CD4-positive, alpha-beta T cell treated with Interleukin-15 for 4 hours (primary cell): ENCODE data around the gene SP9.

ENCODE experiments used
- DNase-seq: peaks from one replicate; pipeline ENCODE4 v3.0.0-alpha.2; 2020; ENCODE audit warnings: low spot score

The SP9 gene

DNA sequence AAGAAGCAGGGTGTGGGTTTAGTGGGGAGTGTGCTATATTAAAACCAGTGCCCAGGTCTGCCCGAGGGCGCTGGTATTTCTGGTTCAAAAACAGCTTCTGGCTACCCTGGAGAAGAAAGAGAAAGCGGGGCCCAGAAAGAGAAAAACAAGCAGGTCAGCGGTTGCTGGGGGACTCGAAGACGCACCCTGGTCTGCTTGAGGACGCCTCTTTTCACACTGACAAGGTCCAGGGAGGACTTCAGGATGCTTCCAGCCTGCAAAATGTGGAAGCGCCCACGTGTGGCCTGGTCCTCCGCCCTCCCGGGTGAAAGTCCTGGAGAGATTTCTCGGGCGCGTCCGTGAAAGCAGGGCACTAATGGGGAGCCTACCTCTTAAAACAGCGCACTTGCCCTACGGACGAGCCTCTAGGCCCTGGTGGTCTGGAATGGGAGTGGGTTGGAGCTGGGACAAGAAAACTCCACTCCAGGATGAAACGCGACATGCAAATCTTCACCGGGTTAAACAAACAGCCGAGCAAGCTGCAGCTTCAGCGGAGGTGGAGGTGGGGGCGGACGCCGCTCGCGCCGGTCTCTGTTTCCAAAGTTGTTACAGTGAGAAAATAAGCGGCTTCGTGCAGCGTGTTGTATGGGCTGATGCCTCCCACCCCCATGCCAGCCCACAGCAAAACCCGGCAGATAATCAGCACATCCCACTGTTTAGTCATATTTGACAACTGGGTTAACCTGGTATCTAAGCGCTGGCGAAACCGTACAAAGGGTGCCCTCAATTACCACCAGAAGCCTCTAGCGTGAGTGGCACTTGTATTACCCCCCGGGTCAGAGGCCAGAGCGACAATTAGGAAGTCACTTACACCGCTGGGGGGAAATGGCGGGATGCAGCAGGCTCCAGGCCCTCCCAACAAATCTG lies 1.1 kb upstream of the SP9 start:
- DNase-seq = no peak

DNA sequence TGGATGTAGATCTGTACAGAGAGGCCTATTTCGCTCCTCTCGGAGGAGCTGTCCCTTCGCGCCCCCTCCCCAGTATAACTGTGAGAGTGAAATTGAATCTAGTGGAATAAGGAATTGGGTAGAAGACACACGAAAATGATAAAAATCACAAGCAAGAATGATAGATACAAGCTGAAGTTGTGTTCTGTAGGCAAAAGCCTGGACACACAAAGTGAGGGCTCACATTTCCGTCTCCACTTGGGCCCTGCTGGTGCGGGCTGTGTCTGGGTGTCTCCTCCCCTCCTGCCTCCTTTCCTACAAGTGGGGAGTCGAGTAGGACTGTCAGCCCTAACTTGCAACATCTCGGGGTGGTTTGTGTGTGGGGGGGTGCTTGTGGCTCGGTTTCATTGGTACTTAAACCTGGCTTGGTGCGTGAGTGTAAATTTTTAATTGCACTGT lies 457 bp upstream of the SP9 start:
- no peak for DNase-seq

DNA sequence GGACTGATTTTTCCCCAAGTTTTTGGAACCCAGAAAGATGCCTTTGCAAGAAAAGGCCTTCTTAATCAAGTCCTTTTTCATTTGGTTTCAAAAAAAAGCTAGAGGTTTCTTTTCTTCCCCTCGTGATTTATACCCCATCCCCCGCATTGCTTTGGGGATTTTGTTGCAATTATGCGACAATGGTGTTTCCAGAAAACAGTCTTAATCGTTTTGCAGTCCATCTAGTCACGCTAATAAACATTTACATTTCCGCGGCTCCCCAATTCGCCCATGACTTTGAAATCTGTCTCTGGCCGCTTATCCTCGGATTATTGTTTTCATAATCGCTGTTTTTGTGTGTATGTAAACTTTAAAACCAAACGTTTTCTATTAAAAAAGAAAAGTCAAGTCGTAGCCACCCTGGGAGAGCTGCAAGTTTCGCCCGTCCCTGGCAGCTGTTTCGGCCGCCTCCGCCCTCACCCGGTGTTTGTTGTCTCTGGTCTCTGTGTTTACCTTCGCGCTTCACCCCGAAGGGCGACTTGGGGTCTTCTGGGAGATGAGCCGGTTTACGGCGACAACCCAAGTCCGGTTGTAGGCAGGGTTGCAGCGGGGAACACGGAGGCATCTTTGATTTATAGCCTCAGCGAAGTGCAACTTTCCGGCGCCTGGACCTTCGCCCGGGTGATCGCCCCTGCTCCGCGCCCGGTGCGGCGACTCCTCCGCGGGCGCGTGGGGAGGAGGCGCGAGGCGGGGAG lies 667 bp downstream of the SP9 start:
- DNase-seq = no peak

DNA sequence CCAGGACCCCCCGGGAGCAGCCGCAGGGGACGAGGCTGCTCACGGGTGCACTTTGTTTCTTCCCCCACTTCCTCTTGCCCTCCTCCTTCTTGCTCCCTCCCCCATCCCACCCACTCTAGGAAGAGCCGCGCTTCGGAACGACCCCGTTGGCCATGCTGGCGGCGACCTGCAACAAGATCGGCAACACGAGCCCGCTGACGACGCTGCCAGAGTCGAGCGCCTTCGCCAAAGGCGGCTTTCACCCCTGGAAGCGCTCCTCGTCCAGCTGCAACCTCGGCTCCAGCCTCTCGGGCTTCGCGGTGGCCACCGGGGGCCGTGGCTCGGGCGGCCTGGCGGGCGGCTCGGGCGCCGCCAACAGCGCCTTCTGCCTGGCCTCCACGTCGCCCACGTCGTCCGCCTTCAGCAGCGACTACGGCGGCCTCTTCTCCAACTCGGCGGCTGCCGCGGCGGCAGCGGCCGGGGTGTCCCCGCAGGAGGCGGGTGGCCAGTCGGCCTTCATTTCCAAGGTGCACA lies 1.3 kb downstream of the SP9 start:
- DNase-seq = no peak

DNA sequence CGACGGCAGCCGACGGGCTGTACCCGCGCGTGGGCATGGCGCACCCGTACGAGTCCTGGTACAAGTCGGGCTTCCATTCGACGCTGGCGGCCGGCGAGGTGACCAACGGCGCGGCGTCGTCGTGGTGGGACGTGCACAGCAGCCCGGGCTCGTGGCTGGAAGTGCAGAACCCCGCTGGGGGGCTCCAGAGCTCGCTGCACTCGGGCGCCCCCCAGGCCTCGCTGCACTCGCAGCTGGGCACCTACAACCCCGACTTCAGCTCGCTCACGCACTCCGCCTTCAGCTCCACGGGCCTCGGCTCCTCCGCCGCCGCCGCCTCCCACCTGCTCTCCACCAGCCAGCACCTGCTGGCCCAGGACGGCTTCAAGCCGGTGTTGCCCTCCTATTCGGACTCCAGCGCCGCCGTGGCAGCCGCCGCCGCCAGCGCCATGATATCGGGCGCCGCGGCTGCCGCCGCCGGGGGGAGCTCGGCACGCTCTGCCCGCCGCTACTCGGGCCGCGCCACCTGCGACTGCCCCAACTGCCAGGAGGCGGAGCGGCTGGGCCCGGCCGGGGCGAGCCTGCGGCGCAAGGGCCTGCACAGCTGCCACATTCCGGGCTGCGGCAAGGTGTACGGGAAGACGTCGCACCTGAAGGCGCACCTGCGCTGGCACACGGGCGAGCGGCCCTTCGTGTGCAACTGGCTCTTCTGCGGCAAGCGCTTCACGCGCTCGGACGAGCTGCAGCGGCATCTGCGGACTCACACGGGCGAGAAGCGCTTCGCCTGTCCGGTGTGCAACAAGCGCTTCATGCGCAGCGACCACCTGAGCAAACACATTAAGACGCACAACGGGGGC lies 2.0 kb downstream of the SP9 start:
- DNase-seq = peak; percentile 25

DNA sequence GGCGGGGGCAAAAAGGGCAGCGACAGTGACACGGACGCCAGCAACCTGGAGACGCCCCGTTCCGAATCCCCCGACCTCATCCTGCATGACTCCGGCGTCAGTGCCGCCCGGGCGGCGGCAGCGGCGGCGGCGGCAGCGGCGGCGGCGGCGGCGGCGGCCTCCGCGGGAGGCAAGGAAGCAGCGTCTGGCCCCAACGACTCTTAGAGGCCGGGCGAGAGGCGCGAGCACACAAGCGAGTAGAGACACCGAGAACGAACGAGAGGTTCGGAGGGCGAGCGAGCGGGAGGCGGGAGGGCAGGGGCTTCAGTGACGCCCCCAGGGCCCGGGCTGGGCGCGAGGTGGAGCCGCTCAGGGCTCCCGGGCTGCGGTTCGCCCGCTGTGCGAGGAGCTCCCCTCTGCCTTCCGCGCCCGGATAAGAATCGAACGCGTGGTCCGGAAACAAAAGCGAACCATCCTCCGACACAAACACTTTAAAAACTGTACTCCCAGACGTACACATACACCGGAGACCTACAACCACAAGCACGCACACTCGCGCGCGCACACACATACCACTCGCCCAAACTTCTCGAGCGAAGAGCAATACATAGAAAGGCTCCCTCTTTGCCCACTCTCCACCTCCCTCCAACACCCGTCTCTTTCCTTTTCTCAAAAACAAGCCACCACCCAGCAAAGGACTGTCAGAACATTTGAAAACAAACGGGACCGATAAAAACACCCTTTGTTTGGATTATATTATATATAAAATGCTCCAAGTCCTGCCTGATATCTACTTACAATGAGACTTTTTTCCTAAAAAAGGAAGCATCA lies 2.8 kb downstream of the SP9 start:
- DNase-seq = no peak

DNA sequence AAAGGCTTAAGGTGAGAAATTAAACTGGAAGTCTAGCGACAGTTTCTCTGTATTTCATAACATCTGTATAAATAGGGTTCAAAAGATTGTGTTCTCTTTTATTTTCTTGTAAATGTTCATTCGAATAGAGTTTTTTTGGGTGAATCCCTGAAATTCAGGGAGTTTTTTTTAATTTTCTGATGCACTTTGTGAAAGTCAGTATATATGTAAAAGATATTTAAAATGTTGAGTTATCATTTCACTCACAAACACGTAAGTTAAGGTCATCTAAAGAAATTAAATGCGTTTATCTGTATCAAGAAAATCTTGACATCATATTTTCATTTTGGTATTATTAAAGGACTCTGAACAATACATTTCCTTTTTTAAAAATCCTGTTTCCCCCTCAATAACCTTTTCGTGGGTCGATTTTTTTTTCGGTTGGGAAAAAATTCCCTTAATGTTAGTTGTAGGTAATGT lies 3.4 kb downstream of the SP9 start:
- DNase-seq = no peak

DNA sequence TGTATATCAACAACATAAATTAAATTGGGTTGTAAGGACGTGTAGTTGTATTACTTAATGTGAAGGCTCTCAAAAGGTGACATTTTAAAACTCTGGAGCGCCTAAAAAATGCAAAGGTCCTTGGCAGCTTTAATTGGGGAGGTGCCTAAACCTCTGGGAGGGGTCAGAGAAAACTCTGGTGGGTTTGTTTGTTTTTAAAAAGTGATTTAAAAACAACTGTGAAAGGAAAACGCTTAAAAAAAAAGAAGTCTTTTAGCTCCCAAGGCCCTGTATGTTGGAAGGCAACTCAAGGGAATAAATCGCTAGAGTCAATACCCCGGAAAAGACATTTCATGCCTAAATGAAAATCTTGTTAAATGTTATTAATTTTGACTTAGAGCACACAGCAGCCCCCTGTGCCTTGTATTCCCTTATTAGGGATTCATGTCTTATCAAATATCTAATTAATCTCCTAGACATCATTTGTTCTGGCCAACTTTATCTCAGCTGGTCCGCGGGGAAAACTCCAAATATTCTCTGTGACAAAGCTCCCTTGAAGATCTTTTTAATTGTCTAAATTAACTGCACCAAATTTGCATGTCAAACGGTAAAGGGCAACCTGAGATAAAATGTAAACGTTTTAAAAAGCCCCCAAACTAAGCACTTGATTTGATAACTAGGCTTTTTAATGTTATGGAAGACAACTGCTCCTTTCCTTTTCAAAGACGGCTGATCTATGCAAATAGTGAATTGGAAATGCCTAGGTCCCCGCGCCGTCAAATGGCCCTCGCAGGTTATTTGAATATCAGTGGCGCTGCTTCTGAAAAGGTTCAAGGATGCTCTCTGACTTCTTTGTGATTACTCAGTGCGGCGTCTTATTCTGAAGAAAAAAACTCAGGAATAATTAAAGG lies 4.2 kb downstream of the SP9 start:
- DNase-seq = no peak

DNA sequence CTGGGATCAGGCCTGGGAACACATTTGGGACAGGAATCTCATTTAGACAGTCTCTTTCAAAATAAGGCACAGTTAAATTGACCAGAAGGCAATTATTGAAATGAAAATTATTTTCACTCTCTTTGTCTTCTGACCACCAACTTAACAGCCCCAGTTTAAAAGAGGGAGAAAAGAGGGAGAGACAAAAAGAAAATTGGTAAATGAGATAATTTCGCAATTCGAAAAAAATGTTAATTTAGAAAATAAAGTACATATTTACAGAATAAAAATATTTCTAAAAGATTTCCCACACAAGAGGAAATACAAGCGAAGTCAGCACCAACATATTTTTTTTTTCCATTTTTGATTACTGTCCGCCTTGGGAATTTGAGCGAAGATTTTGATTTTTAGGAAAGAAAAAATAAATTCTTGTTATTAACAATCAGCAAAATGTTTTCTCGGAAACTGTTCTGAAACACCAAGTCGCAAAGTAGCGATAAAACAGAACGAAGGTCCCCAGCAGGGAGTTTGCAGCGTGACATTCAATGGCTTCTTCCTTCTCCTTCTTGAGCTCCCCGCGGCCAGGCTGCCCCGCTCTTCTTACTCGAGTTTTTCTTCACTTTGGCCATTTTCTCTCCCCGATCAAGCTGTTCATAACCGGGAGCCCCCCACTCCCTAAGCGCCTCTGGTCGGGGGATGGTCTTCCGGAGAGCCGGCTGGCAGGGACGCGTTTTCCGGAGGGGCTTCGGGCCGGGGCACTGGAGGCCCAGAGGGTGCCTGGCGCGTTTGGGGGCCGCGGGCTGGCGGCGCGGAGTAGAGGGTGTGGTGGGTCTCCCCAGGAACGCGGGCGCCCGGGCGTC lies 5.0 kb downstream of the SP9 start:
- DNase-seq = no peak

DNA sequence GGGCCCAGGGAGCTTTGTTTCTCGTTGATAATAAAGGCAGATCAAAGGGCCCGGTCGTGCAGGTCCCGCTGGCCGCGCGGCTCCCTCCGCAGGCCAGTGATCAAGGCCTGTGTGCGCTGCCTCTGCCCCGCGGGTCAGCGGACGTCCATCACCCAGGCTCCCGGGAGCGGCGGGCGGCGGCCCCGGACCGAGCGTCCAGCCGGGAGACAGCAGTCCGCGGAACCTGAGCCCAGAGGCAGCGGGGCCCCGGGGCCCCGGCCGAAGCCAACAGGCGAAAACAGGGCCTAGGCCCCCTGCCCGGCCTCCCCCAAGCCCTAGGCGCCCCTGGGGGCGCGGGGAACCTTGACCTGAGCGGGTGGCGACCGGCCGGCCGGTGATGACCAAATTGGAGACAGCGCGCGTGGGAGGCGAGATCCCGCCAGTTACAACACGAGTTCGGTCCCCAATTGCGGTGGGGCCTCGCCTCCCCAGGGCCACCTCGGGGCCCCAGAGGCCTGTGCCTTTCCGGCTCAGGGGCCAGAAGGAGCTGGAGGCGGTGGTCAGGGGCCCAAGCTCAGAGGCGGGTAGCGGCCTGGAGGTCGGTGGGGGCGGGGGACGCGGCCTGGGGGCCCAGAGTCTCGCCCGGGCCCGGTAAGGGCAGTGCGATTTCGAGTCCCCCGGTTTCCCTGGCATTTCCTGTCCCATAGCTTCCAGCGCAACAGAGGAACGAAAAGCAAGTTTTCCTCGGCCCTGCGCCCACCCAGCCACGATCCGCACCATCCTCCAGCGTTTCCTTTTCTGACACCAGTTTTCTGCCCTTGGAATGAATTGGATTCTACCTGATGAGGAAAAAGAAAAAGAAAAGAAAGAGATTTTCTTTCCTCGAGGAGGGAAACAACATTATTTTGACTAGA lies 5.9 kb downstream of the SP9 start:
- no peak for DNase-seq

DNA sequence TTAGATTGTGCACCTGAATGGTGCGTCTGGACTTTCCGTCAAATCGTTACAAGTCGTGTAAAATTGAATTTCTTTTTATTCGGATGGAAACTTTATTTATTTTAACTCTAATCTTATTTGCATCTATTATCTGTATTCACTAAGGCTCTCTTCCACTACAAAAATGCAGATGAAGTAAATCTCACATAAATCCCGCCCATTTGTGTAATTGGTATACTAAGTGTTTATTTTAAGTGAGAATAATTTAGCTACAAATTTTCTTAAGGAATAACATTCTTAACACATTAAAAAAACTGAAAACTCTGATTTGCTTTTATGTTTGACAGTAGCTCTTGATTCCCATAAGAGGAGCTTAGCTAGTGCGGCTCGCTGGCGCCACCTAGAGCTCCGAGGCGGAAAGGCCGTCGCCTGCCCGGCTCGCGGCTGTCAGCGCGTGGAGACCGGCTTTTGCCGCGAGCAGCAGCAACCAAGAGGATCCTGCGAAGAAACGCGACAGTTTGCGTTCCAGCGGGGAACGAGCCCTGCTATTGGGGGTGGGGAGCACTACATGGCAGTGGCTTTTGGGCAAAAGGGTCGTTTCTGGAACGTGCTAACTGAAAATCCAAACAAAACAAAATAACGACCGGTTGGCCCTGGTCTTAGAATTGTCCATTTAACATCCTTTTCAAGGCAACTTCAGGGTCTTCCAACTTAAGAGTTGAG lies 6.7 kb downstream of the SP9 start:
- DNase-seq = peak; percentile 90

DNA sequence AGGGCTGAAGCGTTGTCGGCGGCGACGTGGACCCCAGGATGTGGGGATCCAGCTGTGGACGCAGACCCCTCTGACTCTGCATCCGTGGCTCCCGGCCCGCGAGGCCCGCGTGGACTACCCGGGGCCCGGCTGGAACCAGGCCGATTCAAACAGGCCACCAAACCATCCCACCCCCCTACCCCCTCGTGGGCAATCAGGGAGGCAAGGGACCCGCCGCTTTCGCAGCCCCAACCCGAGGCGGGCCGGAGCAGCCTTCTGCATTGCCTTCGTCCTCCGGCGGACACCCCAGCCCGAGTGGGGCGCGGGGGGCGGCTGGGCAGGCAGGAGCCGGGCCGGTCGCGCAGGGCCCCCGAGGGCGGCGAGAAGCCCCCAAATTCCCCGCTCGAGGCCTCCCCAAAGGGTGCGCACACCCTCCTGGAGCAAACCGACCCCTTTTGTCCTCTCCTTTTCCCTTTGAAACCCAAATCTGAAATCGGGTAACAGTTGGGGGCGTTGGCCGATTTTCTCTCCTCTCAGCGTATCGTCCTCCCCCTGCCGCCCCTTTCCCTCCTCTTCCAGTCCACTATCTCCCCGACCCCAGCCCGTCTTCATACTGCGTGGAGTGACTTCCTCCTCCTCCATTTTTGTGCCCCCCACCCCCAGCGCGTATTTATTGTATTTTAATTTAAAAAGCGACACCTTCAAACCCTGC lies 7.4 kb downstream of the SP9 start:
- no peak for DNase-seq

DNA sequence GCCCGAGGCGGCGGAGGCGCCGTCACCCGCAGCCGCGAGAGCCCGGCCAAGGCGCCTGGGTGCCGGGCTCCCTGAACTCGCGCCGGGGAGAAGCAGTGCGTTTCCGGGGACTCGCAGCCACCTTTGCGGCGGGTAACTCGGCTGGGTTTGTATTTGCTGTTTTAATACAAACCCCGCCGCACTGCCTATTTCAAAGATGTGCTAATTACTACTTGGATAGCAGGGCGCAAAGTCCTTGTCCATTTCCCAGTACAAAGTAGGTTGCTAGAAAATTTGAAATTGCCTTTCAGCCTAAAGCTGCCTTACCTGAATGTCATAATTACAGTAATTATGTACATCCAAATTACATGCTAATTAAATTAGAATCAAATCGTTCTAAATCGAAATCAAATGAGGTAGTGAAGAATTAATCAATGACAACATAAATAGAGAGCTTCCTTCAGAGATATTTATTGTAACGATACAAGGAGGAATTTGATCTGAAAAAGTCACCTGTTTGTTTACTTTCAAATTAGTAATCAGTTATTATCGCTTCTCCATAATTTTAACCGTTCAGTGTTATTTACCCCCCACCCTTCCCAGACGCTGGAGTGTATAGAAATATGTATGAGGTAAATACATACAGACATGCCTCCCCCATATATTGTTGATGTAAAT lies 8.1 kb downstream of the SP9 start:
- peak; percentile 28 for DNase-seq

DNA sequence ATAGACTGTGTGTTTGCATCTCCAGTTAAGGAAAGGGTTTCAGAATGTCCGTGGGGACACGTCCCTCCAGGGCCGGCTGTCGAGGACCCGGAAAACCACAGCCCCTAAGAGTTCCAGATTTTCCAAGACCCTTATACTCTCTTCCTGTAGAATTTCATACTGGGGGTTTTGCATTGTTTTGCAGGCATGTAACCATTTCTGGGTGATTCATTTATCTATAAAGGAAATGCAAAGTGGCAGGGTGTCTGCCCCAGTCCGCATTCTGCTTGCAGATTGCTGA lies 8.5 kb downstream of the SP9 start:
- DNase-seq = no peak

DNA sequence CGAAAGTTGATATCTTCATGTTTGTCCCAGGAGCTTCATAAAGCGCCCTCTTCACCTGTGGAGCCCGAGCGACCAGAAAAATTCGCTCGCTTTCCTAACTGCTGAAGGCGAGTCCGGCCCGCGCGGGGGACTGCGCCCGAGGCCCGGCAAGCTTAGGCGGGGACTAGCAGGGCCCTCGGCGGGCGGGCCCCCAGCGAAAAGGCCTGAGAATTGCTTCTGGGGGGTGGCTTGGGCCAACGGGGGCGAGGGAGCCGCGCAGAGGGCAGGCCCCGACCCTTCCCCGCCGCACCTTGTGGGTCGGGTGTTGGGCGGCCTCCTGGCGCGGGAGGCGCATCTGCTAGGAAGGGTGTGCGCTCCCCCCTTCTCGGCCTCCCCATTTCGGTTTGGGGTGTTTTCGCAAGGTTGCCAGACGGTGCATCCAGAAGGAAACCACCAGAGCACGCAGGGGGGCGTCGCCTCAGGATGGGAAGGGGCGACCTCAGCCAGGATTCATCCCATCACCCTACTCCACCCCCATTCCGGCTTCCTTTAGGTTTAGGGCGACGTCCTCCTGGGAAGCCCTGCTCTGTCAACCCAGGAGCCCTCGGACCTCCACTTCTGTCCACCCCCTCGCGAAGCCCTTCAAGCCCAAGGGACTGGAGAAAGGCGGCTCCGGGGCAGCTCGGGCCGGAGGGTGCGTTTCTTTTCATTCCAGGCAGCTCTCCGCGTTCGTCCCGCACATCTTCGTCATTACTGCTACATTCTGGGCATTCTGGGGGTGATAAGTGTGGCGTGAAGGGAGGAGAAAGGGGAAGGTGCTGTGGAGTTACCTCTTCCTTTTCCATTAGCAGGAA lies 9.1 kb downstream of the SP9 start:
- DNase-seq = no peak
